Colonic mucosa (tissue), 4 donors: ENCODE measurements around the gene ZNF282. TPM values are rescaled to one million over a fixed set of nuclear protein-coding genes. Genes with fewer than 3 reads are reported as not detected.

Source experiments
- DNase-seq: peaks from one replicate; pipeline ENCODE4 v3.0.0-alpha.2; 2020
- H3K27ac ChIP-seq: fragments of 200-600 bp; one replicate; pipeline ENCODE4 v1.8.0; 2021
- H3K27me3 ChIP-seq: fragments of 200-600 bp; one replicate; pipeline ENCODE4 v1.8.0; 2021
- H3K36me3 ChIP-seq: fragments of 200-600 bp; one replicate; pipeline ENCODE4 v1.8.0; 2021
- H3K4me1 ChIP-seq: fragments of 200-600 bp; one replicate; pipeline ENCODE4 v1.8.0; 2021; ENCODE audit warnings: mild to moderate bottlenecking
- H3K4me3 ChIP-seq: fragments of 200-600 bp; one replicate; pipeline ENCODE4 v1.8.0; 2021
- H3K9ac ChIP-seq, 2 donors: one replicate each; pipeline ENCODE4 v1.7.0; 2013; ENCODE audit warnings: control low read depth in 2 of 2, low read depth in 2 of 2, low read length in 2 of 2
- H3K9me3 ChIP-seq: fragments of 200-600 bp; one replicate; pipeline ENCODE4 v1.8.0; 2021
- CTCF ChIP-seq: fragments of 200-600 bp; IDR thresholded peaks from one replicate; pipeline ENCODE4 v1.8.0; 2022; ENCODE audit warnings: antibody characterized with exemption, mild to moderate bottlenecking
- intact Hi-C: fragments of 100-400 bp; cut with DNase I; formaldehyde crosslinking; loops from one replicate; pipeline ENCODE4 v1.14.1; 2022
- total RNA-seq, 2 donors: library from RNA; stranded (reverse); fragmentation: NEBNext Ultra II Directional in 1 of 2; extraction: Animal tissue kit (Norgen Biotek cat#: 25700) in 1 of 2; gene quantifications; one replicate each; pipeline ENCODE4 v1.2.1, GENCODE V29; 2021
- donor health status: healthy.
- donor health status: DM: no; HTN: no; CAD: no.
- donor health status: DM: no; HTN: no; CAD: no.

ZNF282 gene
- total RNA-seq, 2 donors from 2014 or later: 24.1 to 31.5 TPM

- no peak overlapping the region for H3K9ac ChIP-seq
- H3K4me1 ChIP-seq: no peaks in the 10 kb centered on the region
- no peaks in the 10 kb centered on the region for H3K9me3 ChIP-seq
- H3K36me3 ChIP-seq: peaks cover 8% of the 10 kb centered on the region
- intact Hi-C loops: no loop called here
- no peak for DNase-seq
- no peak overlapping the region for H3K4me3 ChIP-seq
- no peak overlapping the region for H3K27ac ChIP-seq
- no peak for TF ChIP-seq CTCF
- no peaks in the 10 kb centered on the region for H3K27me3 ChIP-seq
Observed at GRCh38 chr7:149218469-149219420, 23.4 kb downstream of the ZNF282 start.

GRCh38 chr7:149220534-149220933 lies 25.2 kb downstream of the ZNF282 start:
- DNase-seq: no peak
- TF ChIP-seq CTCF: no peak
- intact Hi-C loops: no loop called here
- Histone ChIP-seq H3K27ac (no peak overlapping the region), H3K4me3 (no peak overlapping the region), H3K27me3 (no peaks in the 10 kb centered on the region), H3K9ac (no peak overlapping the region), H3K36me3 (peaks cover 3% of the 10 kb centered on the region), H3K9me3 (no peaks in the 10 kb centered on the region), H3K4me1 (no peaks in the 10 kb centered on the region)

GRCh38 chr7:149223176-149223575 lies 27.8 kb downstream of the ZNF282 start:
- H3K36me3 ChIP-seq: peaks cover 3% of the 10 kb centered on the region
- H3K4me1 ChIP-seq: no peaks in the 10 kb centered on the region
- intact Hi-C loops: no loop called here
- no peak overlapping the region for H3K27ac ChIP-seq
- H3K9me3 ChIP-seq: no peaks in the 10 kb centered on the region
- H3K27me3 ChIP-seq: no peaks in the 10 kb centered on the region
- no peak overlapping the region for H3K9ac ChIP-seq
- no peak overlapping the region for H3K4me3 ChIP-seq
- DNase-seq: no peak
- no peak for TF ChIP-seq CTCF

GRCh38 chr7:149223761-149224160 lies 28.4 kb downstream of the ZNF282 start:
- DNase-seq: no peak
- no peaks in the 10 kb centered on the region for H3K9me3 ChIP-seq
- H3K27me3 ChIP-seq: no peaks in the 10 kb centered on the region
- no peak overlapping the region for H3K4me3 ChIP-seq
- H3K36me3 ChIP-seq: peaks cover 3% of the 10 kb centered on the region
- intact Hi-C loops: no loop called here
- TF ChIP-seq CTCF: no peak
- H3K27ac ChIP-seq: no peak overlapping the region
- H3K4me1 ChIP-seq: no peaks in the 10 kb centered on the region
- H3K9ac ChIP-seq: no peak overlapping the region

GRCh38 chr7:149224352-149224751 lies 29.0 kb downstream of the ZNF282 start:
- peaks cover 3% of the 10 kb centered on the region for H3K36me3 ChIP-seq
- TF ChIP-seq CTCF: no peak

More at GRCh38 chr7:149224352-149224751, 29.0 kb downstream of the ZNF282 start:
- Histone ChIP-seq H3K4me3 (no peak overlapping the region), H3K9ac (no peak overlapping the region), H3K9me3 (no peaks in the 10 kb centered on the region), H3K27ac (no peak overlapping the region), H3K27me3 (no peaks in the 10 kb centered on the region), H3K4me1 (no peaks in the 10 kb centered on the region)
- DNase-seq: no peak
- intact Hi-C loops: no loop called here
